IPS-18a (cell line): Measurements from ENCODE around the gene RAB6D.
"Not testable (repeated sequence)": the region's sequence is repeated elsewhere in the genome, so short reads cannot be mapped to it uniquely, and the experiment has no call there.

Experiments used
- H3K27ac ChIP-seq: one replicate; pipeline ENCODE4 v1.5.1; 2013; ENCODE audit warnings: low read length
- H3K27me3 ChIP-seq: one replicate; pipeline ENCODE4 v1.6.1; 2013; ENCODE audit warnings: mild to moderate bottlenecking, low read length; ENCODE audit not compliant: control insufficient read depth, insufficient read depth
- H3K36me3 ChIP-seq: one replicate; pipeline ENCODE4 v1.6.1; 2013; ENCODE audit warnings: low read depth, low read length; ENCODE audit not compliant: control insufficient read depth
- H3K4me1 ChIP-seq: one replicate; pipeline ENCODE4 v1.6.1; 2013; ENCODE audit warnings: low read depth, low read length; ENCODE audit not compliant: control insufficient read depth
- H3K4me3 ChIP-seq: one replicate; pipeline ENCODE4 v1.5.1; 2013; ENCODE audit warnings: low read length
- H3K9ac ChIP-seq: one replicate; pipeline ENCODE4 v1.6.1; 2013; ENCODE audit warnings: mild to moderate bottlenecking, low read length, moderate library complexity
- H3K9me3 ChIP-seq: one replicate; pipeline ENCODE4 v1.6.1; 2013; ENCODE audit warnings: low read depth, low read length; ENCODE audit not compliant: control insufficient read depth

RAB6D gene

DNA sequence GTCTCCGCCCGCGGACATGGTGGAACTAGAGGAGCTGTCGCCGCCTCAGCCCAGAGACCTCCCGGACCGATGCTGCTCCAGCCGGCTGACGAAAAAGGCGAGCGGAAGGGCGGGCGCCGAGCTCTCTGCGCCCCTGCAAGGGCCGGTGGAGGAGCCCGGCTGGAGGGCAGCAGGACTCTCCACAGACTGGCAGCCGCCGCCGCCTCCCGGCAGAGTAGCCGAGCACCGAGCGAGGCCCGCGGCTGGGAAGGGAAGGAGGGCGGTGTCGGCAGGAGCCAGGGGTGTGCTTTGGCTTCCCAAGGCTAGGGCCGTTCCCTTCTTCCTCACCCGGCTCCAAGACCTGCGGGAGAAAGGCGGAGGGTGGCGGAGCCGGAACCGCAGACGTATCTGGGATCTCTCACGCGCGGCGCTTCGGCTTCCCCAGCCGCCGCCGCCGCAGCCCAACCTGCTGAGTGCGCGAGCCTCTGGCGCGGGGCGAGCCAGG lies at the start of gene RAB6D:
Gene RAB6D (minus strand): TSS at position 466 of the 484 bp plus-strand sequence. CDS start 448 bp downstream, at position 18.
- Histone ChIP-seq H3K27me3 (peaks cover 39% of the 10 kb centered on the region), H3K4me3 (peak within 1 kb of the TSS; percentile 35)
- H3K4me1 ChIP-seq, H3K27ac ChIP-seq, H3K9ac ChIP-seq, H3K36me3 ChIP-seq, H3K9me3 ChIP-seq: not testable (repeated sequence)

DNA sequence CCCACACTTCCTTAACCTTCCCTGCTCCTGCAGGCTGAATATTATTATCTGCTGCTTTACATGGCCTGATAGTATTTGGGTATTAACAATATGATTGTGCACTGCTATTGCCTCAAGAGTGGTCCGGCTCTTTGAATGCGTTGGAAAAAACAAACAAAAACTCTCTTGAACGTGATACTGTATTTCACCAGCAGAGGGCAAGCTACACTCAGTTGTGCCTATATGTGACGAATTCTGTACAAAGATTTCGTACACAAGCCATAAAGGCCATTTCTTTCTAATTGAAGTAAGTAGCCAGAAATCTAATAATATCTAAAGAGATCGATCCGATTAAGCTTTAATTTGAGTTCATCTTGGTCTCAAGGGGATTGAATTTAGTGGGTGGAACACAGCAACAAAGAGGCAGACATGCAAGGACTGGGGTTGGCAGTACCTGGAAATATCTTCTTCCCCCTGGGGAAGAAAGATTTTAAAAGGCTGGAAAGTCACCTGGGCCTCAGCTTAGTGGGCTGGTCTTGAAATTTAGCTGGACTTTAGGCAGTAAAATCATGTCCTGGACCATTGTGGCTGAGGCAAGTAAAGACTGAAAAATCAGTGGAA lies 49.3 kb upstream of the RAB6D start:
- no peaks in the 10 kb centered on the region for H3K36me3 ChIP-seq
- no peaks in the 10 kb centered on the region for H3K27me3 ChIP-seq
- H3K27ac ChIP-seq = no peak overlapping the region
- H3K4me1 ChIP-seq = no peaks in the 10 kb centered on the region
- no peak overlapping the region for H3K9ac ChIP-seq
- H3K9me3 ChIP-seq = no peaks in the 10 kb centered on the region
- H3K4me3 ChIP-seq = no peak overlapping the region

DNA sequence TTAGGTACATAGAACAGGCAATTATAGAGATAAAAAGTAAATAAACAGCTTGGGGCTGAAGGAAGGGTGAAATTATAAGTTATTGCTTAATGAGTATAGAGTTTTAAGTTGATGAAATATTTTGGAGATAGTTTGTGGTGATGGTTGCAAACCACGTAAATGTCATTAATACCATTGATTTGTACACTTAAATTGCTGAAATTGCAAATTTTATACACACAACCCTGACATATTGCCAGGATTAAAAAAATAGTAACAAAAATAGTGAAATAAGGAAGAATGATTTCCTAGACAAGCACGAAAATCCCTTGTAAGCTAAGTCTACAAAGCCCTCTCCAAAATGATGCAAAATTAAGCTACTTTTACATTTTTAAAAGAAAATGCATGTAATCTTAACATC lies 46.2 kb upstream of the RAB6D start:
- Histone ChIP-seq H3K36me3 (no peaks in the 10 kb centered on the region), H3K4me3 (no peak overlapping the region), H3K27me3 (no peaks in the 10 kb centered on the region), H3K4me1 (no peaks in the 10 kb centered on the region), H3K27ac (no peak overlapping the region), H3K9ac (no peak overlapping the region), H3K9me3 (no peaks in the 10 kb centered on the region)

DNA sequence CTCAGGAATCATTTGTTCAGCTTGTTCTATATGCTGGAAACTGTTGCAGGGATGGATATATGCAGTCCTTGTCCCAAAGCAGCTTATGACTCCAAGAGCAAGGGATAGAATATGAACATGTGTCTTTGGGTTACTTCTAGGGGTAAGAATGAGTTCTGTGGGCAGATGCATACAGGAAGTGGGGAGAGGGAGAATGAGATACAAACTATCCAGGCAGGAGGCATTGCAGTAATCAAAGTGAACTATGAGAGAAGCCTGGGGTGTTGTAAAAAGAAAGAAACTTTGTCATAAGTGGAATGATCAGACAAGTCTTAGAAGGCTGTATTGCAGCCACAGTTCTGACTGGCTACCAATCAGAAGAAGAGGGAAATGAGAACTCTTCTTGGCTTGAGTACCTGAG lies 44.8 kb upstream of the RAB6D start:
- Histone ChIP-seq H3K9me3 (no peaks in the 10 kb centered on the region), H3K27ac (no peak overlapping the region), H3K4me3 (no peak overlapping the region), H3K4me1 (no peaks in the 10 kb centered on the region), H3K9ac (no peak overlapping the region), H3K27me3 (no peaks in the 10 kb centered on the region), H3K36me3 (no peaks in the 10 kb centered on the region)

DNA sequence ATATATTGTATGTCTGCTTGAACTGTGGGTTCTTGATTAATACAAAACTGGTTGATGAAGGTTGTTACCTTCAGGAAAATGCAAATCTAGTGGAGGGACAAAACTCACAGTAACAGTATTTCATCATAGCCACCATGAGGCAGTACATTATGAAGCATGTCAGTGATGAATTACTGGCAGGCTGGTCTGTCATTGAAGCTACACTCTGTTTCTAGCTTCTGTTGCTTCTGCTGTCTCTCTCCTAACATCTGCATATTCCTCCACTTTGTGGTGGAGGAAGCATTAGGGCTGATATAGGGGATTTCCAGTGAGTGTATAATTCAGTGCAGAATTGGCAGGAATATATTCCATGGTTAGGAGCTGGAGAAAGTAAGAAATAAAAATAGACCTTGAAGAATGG lies 44.2 kb upstream of the RAB6D start:
- Histone ChIP-seq H3K4me1 (no peaks in the 10 kb centered on the region), H3K9ac (no peak overlapping the region), H3K4me3 (no peak overlapping the region), H3K36me3 (no peaks in the 10 kb centered on the region), H3K27me3 (no peaks in the 10 kb centered on the region), H3K27ac (no peak overlapping the region), H3K9me3 (no peaks in the 10 kb centered on the region)

DNA sequence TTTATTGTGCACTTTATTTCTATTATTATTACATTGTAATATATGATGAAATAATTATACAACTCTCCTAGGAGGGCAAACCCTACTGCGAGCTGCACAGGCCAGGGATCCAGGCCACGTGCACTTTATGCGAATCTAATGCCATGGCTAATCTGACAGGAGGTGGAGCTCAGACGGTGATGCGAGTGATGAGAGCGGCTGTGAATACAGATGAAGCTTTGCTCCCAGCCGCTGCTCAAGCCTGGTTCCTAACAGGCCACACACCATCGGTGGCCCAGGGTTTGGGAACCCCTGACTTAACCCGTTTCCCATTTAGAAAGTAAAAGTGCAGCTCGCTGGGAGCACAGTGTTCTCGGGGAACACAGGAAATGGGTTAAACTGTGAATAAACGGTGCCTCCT lies 40.8 kb upstream of the RAB6D start:
- no peaks in the 10 kb centered on the region for H3K27me3 ChIP-seq
- H3K9me3 ChIP-seq = no peaks in the 10 kb centered on the region
- no peak overlapping the region for H3K4me3 ChIP-seq
- no peak overlapping the region for H3K9ac ChIP-seq
- H3K27ac ChIP-seq = no peak overlapping the region
- no peaks in the 10 kb centered on the region for H3K36me3 ChIP-seq
- no peaks in the 10 kb centered on the region for H3K4me1 ChIP-seq

DNA sequence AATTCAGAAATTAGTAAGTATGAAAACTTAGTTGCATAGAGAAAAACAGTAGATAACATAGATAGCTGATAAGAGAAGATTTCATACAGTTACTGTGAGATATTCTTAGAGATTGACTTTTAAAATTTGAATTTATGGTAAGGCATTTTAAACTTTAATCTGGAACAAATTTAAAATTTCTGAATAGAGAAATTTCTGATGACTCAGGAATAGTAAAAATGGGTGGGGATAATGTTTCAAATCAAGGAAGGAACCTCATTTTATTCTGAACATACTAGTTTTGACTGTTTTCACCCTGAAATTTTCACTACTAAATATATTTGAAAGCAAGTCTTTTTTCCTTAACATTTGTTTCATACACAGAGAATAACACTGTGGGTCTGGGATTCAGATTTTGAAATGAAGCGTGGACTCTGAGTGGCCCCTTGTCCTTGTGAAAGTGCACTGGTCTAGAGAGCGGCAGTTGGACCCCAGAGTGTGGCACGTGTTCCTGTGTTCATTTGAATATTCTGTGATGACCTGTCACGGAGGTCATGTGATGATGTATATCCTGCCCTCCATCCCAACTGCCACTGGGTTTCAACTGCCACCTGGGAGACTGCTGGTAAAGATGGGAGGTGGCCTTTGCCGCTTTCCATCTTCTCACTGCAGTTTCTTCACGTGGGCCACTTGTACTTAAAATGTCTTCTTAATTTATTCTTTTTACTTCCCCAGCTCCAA lies 38.5 kb upstream of the RAB6D start:
- H3K4me1 ChIP-seq = no peaks in the 10 kb centered on the region
- no peaks in the 10 kb centered on the region for H3K36me3 ChIP-seq
- no peaks in the 10 kb centered on the region for H3K9me3 ChIP-seq
- no peak overlapping the region for H3K9ac ChIP-seq
- no peak overlapping the region for H3K4me3 ChIP-seq
- H3K27ac ChIP-seq = no peak overlapping the region
- H3K27me3 ChIP-seq = no peaks in the 10 kb centered on the region

DNA sequence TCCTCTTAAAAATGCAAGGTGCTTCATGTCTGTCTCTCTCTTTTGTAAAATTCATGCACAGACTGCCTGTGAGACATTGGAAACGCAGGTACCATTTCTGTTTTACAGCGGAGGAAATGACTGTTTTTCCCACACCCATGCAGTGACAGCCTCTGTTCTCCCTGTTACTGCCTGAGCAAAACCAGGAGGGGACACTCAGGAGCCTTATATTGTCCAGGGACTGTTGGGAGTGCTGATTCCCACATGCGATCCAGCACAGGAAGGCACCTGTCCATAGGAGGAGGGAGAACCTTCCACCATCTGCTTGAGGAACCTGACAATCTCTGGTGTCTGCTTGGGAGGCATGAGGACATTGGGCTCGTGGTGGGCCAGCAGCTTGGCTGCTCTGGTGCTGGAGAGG lies 36.9 kb upstream of the RAB6D start:
- Histone ChIP-seq H3K9me3 (no peaks in the 10 kb centered on the region), H3K4me3 (no peak overlapping the region), H3K36me3 (no peaks in the 10 kb centered on the region), H3K4me1 (no peaks in the 10 kb centered on the region), H3K27me3 (no peaks in the 10 kb centered on the region), H3K9ac (no peak overlapping the region), H3K27ac (no peak overlapping the region)

DNA sequence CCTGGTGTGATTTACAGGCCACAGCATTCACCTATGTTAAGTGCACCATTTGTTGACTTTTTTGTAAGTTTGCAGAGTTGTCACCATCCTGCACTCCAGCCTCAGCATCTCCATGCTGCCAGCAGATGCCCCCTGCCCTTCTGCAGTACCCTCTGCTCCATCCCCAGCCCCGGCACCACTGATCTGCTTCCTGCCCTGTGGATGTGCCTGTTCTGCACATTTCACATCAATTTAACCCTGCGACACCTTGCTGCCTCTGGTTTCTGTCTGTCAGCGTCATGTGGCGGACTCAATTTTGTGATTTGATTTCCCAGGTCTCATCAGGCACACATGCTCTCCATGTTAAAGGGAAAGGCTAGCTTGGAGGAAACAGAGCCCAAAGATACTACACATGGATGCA lies 36.5 kb upstream of the RAB6D start:
- H3K36me3 ChIP-seq, H3K4me1 ChIP-seq, H3K4me3 ChIP-seq, H3K9ac ChIP-seq, H3K9me3 ChIP-seq, H3K27ac ChIP-seq, H3K27me3 ChIP-seq: not testable (repeated sequence)

DNA sequence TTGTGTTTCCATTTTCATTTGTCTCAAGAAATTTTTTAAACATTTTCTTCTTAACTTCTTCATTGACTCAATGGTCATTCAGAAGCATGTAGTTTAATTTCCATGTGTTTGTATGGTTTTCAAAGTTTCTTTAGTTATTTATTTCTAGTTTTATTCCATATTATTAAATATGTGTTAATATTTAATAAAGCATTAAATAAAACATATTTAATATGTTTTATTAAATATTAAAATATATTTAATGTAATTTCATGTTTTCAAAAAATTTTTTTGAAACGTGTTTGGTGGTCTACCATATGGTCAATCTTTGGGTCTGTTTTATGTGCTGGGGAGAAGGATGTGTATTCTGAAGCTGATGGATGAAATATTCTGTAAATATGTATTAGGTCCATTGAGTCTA lies 32.2 kb upstream of the RAB6D start:
- H3K27me3 ChIP-seq, H3K4me3 ChIP-seq, H3K27ac ChIP-seq, H3K9ac ChIP-seq, H3K4me1 ChIP-seq, H3K36me3 ChIP-seq, H3K9me3 ChIP-seq: not testable (repeated sequence)

DNA sequence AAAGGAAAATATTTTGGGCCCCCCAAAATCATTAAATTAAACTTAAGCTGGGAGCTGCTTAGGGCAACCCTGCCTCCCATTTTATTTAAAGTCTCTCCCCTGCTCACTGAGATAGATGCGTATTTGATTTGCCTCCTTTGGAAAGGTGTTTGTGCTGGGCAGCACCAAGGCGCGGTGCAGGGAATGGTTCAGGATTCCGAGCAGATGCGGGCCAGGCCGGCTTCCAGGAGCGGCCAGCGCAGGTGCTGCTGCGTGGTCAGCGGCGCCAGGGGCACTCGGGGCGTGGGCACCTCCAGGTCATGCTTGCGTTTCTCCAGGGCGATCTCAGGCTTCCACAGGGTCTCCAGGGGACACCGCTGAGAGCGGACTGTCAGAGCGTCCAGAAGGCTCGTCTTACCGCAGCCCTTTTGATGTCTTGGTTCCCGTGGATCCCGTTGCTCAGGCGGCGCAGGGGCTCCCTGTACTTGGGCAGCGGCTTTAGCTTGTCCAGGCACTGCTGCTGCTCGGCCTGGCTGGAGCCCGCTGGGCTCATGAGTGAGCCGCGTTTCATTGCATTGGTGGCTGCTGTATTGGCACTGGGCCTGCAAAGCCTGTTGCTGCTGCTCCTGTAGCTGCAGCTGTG lies 31.2 kb upstream of the RAB6D start:
- H3K4me3 ChIP-seq = peak overlapping the region; percentile 30
- not testable (repeated sequence) for H3K36me3 ChIP-seq, H3K4me1 ChIP-seq, H3K9ac ChIP-seq, H3K9me3 ChIP-seq, H3K27ac ChIP-seq, H3K27me3 ChIP-seq
